Esophagus (tissue), 2 donors: ENCODE results near the gene UBE2E3. TPM values are rescaled to one million over a fixed set of nuclear protein-coding genes. Genes with fewer than 3 reads are reported as not detected.
"Not testable (repeated sequence)": the region's sequence is repeated elsewhere in the genome, so short reads cannot be mapped to it uniquely, and the experiment has no call there.

Source experiments
- H3K27ac ChIP-seq, 2 donors: one replicate each; pipeline ENCODE4 v1.5.1; 2013; ENCODE audit warnings: low read depth in 2 of 2, mild to moderate bottlenecking in 2 of 2, inconsistent platforms in 1 of 2, low read length in 1 of 2, moderate library complexity in 1 of 2
- H3K27me3 ChIP-seq, 2 donors: one replicate each; pipeline ENCODE4 v1.6.1; 2013; ENCODE audit warnings: low read length in 2 of 2, control low read depth in 1 of 2, mild to moderate bottlenecking in 1 of 2; ENCODE audit not compliant: insufficient read depth in 2 of 2, control insufficient read depth in 1 of 2
- H3K36me3 ChIP-seq, 2 donors: one replicate each; pipeline ENCODE4 v1.6.1; 2013; ENCODE audit warnings: low read length in 1 of 2; ENCODE audit not compliant: control insufficient read depth in 2 of 2, insufficient read depth in 2 of 2
- H3K4me1 ChIP-seq, 2 donors: one replicate each; pipeline ENCODE4 v1.6.1; 2013; ENCODE audit warnings: low read length in 1 of 2; ENCODE audit not compliant: control insufficient read depth in 2 of 2, insufficient read depth in 2 of 2
- H3K4me3 ChIP-seq, 2 donors: one replicate each; pipeline ENCODE4 v1.5.1; 2013; ENCODE audit warnings: low read length in 2 of 2, mild to moderate bottlenecking in 2 of 2, low read depth in 1 of 2, moderate library complexity in 1 of 2
- H3K9me3 ChIP-seq, 2 donors: one replicate each; pipeline ENCODE4 v1.6.1; 2013; ENCODE audit warnings: mild to moderate bottlenecking in 2 of 2, low read depth in 1 of 2, low read length in 1 of 2, moderate library complexity in 1 of 2; ENCODE audit not compliant: control insufficient read depth in 2 of 2, insufficient read depth in 1 of 2
- WGBS, 2 donors: extraction: QIAGEN DNeasy Blood & Tissue Kit; methylation state at CpG; one replicate each; pipeline ENCODE4 v1.1.7; 2013; 5-methylcytosine and 5-hydroxymethylcytosine counted together
- polyA plus RNA-seq, 2 donors: library from polyadenylated mRNA; stranded (reverse); fragments of 200-250 nt; gene quantifications; one replicate each; pipeline ENCODE4 v1.2.3, GENCODE V29; 2013
- donor health status: healthy with polysubstance abuse.
- donor health status: Bipolar disorder and iron deficiency.

The UBE2E3 gene
- polyA plus RNA-seq, 2 donors = 21.3 to 33.4 TPM

GRCh38 chr2:181085734-181086133 is 105.3 kb downstream of the UBE2E3 start:
- Histone ChIP-seq H3K27ac (no peak overlapping the region), H3K27me3 (no peaks in the 10 kb centered on the region), H3K9me3 (no peaks in the 10 kb centered on the region), H3K36me3 (no peaks in the 10 kb centered on the region), H3K4me1 (no peaks in the 10 kb centered on the region), H3K4me3 (no peak overlapping the region)
- WGBS, 2 donors = 89 to 90% methylated on average over 1 of the region's 1 CpG

DNA sequence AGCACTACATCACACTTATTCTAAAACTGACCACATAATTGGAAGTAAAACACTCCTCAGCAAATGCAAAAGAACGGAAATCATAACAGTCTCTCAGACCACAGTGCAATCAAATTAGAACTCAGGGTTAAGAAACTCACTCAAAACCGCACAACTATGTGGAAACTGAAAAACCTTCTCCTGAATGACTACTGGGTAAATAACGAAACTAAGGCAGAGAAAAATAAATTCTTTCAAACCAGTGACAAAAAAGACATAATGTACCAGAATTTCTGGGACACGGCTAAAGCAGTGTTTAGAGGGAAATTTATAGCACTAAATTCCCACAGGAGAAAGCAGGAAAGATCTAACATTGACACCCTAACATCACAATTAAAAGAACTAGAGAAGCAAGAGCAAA is 111.5 kb downstream of the UBE2E3 start:
- not testable (repeated sequence) for H3K9me3 ChIP-seq, H3K4me3 ChIP-seq, H3K27me3 ChIP-seq, H3K27ac ChIP-seq, H3K36me3 ChIP-seq, H3K4me1 ChIP-seq
- 80 to 81% methylated on average over 4 of the region's 4 CpGs for WGBS, 2 donors

GRCh38 chr2:181095486-181095885 is 115.1 kb downstream of the UBE2E3 start:
- Histone ChIP-seq H3K4me3 (no peak overlapping the region), H3K27me3 (no peaks in the 10 kb centered on the region), H3K9me3 (no peaks in the 10 kb centered on the region), H3K4me1 (no peaks in the 10 kb centered on the region), H3K36me3 (no peaks in the 10 kb centered on the region), H3K27ac (no peak overlapping the region)
- WGBS, 2 donors = 21 to 25% methylated on average over 2 of the region's 2 CpGs

GRCh38 chr2:181103659-181104058 is 123.3 kb downstream of the UBE2E3 start:
- no peak overlapping the region for H3K27ac ChIP-seq
- no peaks in the 10 kb centered on the region for H3K9me3 ChIP-seq
- no peaks in the 10 kb centered on the region for H3K27me3 ChIP-seq
- H3K4me3 ChIP-seq = no peak overlapping the region
- H3K4me1 ChIP-seq = no peaks in the 10 kb centered on the region
- H3K36me3 ChIP-seq = no peaks in the 10 kb centered on the region

DNA sequence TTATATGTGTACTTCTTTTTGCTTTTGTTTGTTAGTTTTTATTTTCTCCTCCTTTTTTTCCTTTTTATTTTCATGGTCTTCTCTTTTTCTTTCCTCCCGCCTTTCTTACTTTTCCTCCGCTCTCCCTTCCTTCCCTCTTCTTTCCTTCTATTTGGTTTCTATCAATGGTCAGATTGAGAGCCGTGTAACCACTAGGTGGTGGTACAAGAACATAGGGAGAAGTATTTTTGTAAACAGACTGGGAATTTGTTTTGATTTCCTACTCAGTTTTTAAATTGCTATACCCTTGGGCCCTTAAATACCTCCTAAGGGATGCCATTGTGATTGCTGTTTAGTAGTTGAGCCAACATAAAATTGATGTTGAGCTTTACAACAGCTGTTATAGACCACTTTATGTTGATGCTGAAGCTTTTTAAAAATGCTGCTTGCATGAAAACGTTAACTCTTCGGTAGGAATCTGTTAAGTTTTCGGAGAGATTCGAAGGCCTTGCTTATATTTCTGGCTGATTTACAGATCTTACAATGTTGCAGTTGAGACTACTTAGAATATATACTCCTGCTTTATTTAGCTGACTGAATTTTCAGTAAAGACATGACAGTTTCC is 124.2 kb downstream of the UBE2E3 start:
- H3K27ac ChIP-seq = no peak overlapping the region
- no peaks in the 10 kb centered on the region for H3K4me1 ChIP-seq
- no peaks in the 10 kb centered on the region for H3K9me3 ChIP-seq
- 57 to 59% methylated on average over 7 of the region's 7 CpGs for WGBS, 2 donors
- no peaks in the 10 kb centered on the region for H3K27me3 ChIP-seq
- H3K4me3 ChIP-seq = no peak overlapping the region
- H3K36me3 ChIP-seq = no peaks in the 10 kb centered on the region

DNA sequence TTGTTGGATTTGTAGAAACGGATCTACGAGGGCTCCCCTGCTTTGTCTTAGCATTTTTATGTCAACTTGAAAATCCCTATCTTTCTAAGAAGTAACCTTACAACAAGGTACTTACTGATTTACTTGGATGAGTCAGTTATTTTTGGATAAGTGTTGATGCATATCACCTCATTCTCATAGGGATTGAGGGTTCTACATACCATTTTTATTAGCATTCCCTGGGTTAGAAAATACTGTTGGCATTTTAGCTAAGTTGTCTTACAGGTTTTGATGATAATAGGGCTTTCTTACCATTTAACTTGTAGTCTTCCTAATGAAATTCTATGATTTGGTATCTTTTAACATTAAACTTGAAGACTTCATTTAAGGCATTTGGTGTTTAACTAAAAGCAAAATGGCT is 125.2 kb downstream of the UBE2E3 start:
- no peak overlapping the region for H3K27ac ChIP-seq
- WGBS, 2 donors = 64 to 73% methylated on average over 2 of the region's 2 CpGs
- H3K4me3 ChIP-seq = no peak overlapping the region
- H3K27me3 ChIP-seq = no peaks in the 10 kb centered on the region
- no peaks in the 10 kb centered on the region for H3K9me3 ChIP-seq
- H3K36me3 ChIP-seq = no peaks in the 10 kb centered on the region
- no peaks in the 10 kb centered on the region for H3K4me1 ChIP-seq

GRCh38 chr2:181106229-181106628 is 125.8 kb downstream of the UBE2E3 start:
- Histone ChIP-seq H3K9me3 (no peaks in the 10 kb centered on the region), H3K4me1 (no peaks in the 10 kb centered on the region), H3K4me3 (no peak overlapping the region), H3K27me3 (no peaks in the 10 kb centered on the region), H3K36me3 (no peaks in the 10 kb centered on the region), H3K27ac (no peak overlapping the region)
- WGBS, 2 donors = 47 to 70% methylated on average over 2 of the region's 2 CpGs

GRCh38 chr2:181106789-181107627 is 126.6 kb downstream of the UBE2E3 start:
- Histone ChIP-seq H3K36me3 (no peaks in the 10 kb centered on the region), H3K27me3 (no peaks in the 10 kb centered on the region), H3K27ac (no peak overlapping the region), H3K4me3 (no peak overlapping the region), H3K4me1 (no peaks in the 10 kb centered on the region), H3K9me3 (no peaks in the 10 kb centered on the region)
- WGBS, 2 donors = 60 to 61% methylated on average over 2 of the region's 2 CpGs

GRCh38 chr2:181107628-181107945 is 127.2 kb downstream of the UBE2E3 start:
- no peaks in the 10 kb centered on the region for H3K27me3 ChIP-seq
- H3K36me3 ChIP-seq = no peaks in the 10 kb centered on the region
- no peaks in the 10 kb centered on the region for H3K4me1 ChIP-seq
- no peak overlapping the region for H3K4me3 ChIP-seq
- H3K9me3 ChIP-seq = no peaks in the 10 kb centered on the region
- 87 to 89% methylated on average over 1 of the region's 1 CpG for WGBS, 2 donors
- no peak overlapping the region for H3K27ac ChIP-seq

DNA sequence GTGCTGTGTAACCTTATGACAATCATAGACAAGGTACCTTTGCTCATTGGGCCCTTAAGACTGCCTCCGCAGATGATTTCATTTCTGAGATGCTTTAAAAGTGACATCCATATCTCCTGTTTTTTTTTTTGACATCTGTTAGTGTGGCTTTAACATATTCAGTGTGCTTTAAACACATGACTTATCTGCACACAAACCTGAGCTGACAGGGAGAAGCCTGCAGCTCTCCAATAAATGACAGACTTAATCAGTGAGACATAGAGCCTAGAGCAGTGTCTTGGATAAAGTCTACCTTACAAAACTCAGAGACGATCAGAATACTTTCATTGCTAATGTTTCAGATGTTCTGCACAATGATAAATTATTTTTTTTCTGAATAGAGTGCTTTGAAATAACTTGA is 130.7 kb downstream of the UBE2E3 start:
- Histone ChIP-seq H3K36me3 (no peaks in the 10 kb centered on the region), H3K4me3 (no peak overlapping the region), H3K27me3 (no peaks in the 10 kb centered on the region), H3K27ac (no peak overlapping the region), H3K9me3 (no peaks in the 10 kb centered on the region), H3K4me1 (no peaks in the 10 kb centered on the region)
- WGBS, 2 donors = 79 to 81% methylated on average over 2 of the region's 2 CpGs
